BE2C (cell line): ENCODE data around the gene NOL6.
A peak's percentile ranks its signal among the peaks of the same experiment; 100 is the strongest.

ENCODE experiments used
- DNase-seq: peaks from one replicate; pipeline ENCODE4 v3.0.0-alpha.2; 2020
- H3K27me3 ChIP-seq: fragments of 250-450 bp; sonication (Bioruptor Pico); 2 replicates; pipeline ENCODE4 v1.5.1; 2020; ENCODE audit warnings: mild to moderate bottlenecking
- H3K36me3 ChIP-seq: fragments of 250-450 bp; sonication (Bioruptor Pico); 2 replicates; pipeline ENCODE4 v1.5.1; 2020; ENCODE audit warnings: mild to moderate bottlenecking
- H3K4me1 ChIP-seq: fragments of 250-450 bp; sonication (Bioruptor Pico); 2 replicates; pipeline ENCODE4 v1.5.1; 2020
- H3K4me3 ChIP-seq: 2 replicates; pipeline ENCODE4 v1.5.1; 2011; ENCODE audit warnings: low read depth, low read length
- H3K9me3 ChIP-seq: fragments of 250-450 bp; sonication (Bioruptor Pico); 2 replicates; pipeline ENCODE4 v1.5.1; 2020
- CTCF ChIP-seq: IDR thresholded peaks from 2 replicates; pipeline ENCODE4 v1.5.1; 2012; ENCODE audit warnings: mild to moderate bottlenecking, low read depth, low read length

Gene NOL6

GRCh38 chr9:33446240-33446945 lies 27.3 kb downstream of the NOL6 start:
- H3K27me3 ChIP-seq = no peaks in the 10 kb centered on the region
- peaks cover 16% of the 10 kb centered on the region for H3K4me1 ChIP-seq
- H3K9me3 ChIP-seq = no peaks in the 10 kb centered on the region; the same call in 1 of the 2 replicates
- peak overlapping the region; percentile 52 for H3K4me3 ChIP-seq
- TF ChIP-seq CTCF = no peak
- no peaks in the 10 kb centered on the region for H3K36me3 ChIP-seq
- peak; percentile 42 for DNase-seq

- Histone ChIP-seq H3K4me3 (no peak overlapping the region), H3K4me1 (peaks cover 16% of the 10 kb centered on the region), H3K36me3 (no peaks in the 10 kb centered on the region), H3K27me3 (no peaks in the 10 kb centered on the region), H3K9me3 (no peaks in the 10 kb centered on the region; the same call in 1 of the 2 replicates)
- TF ChIP-seq CTCF = no peak
- no peak for DNase-seq
Measured at GRCh38 chr9:33445389-33446239, 28.1 kb downstream of the NOL6 start.

- TF ChIP-seq CTCF = peak; percentile 11; the same call in 1 of the 2 replicates
- no peak for DNase-seq
- Histone ChIP-seq H3K36me3 (no peaks in the 10 kb centered on the region), H3K4me1 (peaks cover 16% of the 10 kb centered on the region), H3K9me3 (no peaks in the 10 kb centered on the region; the same call in 1 of the 2 replicates), H3K27me3 (no peaks in the 10 kb centered on the region), H3K4me3 (no peak overlapping the region)
Measured at GRCh38 chr9:33443464-33444154, 30.1 kb downstream of the NOL6 start.

- H3K9me3 ChIP-seq = no peaks in the 10 kb centered on the region; the same call in 1 of the 2 replicates
- DNase-seq = no peak
- H3K4me3 ChIP-seq = no peak overlapping the region
- H3K4me1 ChIP-seq = peaks cover 14% of the 10 kb centered on the region
- no peaks in the 10 kb centered on the region for H3K27me3 ChIP-seq
- no peak for TF ChIP-seq CTCF
- no peaks in the 10 kb centered on the region for H3K36me3 ChIP-seq
Measured at GRCh38 chr9:33443047-33443446, 30.7 kb downstream of the NOL6 start.

- H3K27me3 ChIP-seq = no peaks in the 10 kb centered on the region
- no peaks in the 10 kb centered on the region for H3K36me3 ChIP-seq
- H3K9me3 ChIP-seq = no peaks in the 10 kb centered on the region
- TF ChIP-seq CTCF = no peak
- peaks cover 10% of the 10 kb centered on the region for H3K4me1 ChIP-seq
- H3K4me3 ChIP-seq = no peak overlapping the region
- DNase-seq = no peak
Measured at GRCh38 chr9:33442125-33442524, 31.6 kb downstream of the NOL6 start.
